ENCODE results near the gene INPP5F.

INPP5F gene

DNA sequence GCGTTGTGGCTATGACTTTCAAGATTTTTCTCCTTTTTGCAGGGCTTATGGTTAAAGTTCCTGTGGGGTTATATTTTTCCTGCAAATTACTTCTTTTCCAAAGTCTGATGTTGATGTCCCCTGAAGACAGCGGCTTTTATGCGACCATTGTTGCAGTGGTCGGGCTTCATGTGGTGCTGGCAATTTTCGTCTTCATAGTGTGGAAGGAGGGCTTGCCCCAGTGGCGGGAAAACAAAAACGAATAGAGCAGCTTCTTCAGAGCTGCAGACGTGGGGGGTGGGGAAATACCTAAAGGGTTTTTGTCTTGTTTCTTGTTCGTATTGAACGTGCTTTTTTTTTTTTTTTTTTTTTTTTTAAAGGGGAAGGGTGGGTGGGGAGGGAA lies 93.0 kb downstream of the INPP5F start:
- DNase-seq (ENCODE audit: low spot score), result no peak

DNA sequence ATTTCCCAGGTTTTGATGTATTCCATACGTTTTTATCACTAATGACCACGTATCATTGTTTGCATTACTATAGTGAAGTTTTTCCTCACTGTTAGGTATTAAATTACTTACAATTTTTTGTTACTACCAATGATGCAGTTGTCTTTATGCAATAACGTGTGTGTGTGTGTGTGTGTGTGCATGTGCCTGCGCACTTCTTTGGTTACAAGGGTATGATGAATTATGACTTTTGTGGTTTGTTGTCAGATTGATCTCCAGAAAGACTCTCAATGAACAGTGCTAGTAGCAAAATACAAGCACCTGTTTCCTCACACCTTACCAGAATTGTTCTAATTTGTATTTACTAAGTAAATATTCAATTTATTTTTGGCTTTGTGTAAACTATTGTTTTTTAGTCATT lies 95.3 kb downstream of the INPP5F start:
- no peak for DNase-seq (ENCODE audit: low spot score)

DNA sequence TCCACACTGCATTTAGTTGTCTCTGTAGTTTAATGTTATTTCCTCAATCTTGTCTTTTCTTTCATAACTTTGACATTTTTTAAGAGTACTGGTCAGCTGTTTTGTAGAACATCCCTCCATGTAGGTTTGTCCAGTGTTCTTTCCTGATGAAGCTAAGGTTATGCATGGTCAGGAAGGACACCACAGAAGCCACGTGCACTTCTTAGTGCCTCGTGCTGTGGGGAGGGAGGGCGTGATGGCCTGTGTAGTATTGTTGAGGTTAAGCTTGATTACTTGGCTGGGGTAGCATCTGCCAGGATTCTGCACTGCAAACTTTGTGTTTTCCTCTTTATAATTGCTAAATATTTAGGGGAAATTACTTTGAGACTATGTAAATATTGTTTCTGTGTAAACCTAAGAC lies 98.4 kb downstream of the INPP5F start:
- no peak for DNase-seq (ENCODE audit: low spot score)

- DNase-seq (ENCODE audit: low spot score), result no peak
These were observed 100.9 kb downstream of the INPP5F start for GRCh38 chr10:119826771-119827170.

DNA sequence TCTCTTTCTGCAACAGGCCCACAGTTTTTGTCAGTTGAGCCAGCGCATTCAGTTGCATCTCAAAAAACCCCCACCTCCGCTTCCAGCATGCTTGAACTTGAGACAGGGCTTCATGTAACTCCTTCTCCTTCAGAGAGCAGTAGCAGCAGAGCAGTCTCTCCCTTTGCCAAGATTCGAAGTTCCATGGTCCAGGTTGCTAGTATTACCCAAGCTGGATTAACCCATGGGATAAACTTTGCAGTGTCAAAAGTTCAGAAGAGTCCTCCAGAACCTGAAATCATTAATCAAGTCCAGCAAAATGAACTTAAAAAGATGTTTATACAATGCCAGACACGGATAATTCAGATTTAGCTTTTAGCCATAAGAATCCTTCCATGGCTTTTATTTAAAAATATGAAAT lies 101.6 kb downstream of the INPP5F start:
- no peak for DNase-seq (ENCODE audit: low spot score)

DNA sequence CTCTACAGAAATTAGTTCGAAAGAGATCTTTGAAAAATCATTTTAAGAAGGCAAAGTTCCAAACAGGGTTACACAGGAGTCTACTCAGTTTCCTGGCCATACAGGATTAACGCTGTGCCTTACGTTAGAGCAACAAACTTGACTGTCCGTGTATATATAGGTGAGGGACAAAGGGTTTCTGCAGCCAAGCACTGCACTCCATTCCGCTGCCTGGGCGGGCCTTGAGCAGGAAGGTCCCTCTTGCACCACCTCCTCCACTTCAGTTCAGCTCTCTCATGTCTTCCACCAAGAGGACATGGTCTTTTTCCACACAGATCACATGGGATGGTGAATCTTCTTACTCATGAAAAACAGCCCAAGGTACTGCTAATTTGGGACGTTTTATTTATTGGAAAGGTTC lies 103.6 kb downstream of the INPP5F start:
- DNase-seq (ENCODE audit: low spot score), result no peak

GRCh38 chr10:119830851-119831250 lies 105.0 kb downstream of the INPP5F start:
- no peak for DNase-seq (ENCODE audit: low spot score)

GRCh38 chr10:119831656-119832055 lies 105.8 kb downstream of the INPP5F start:
- DNase-seq (ENCODE audit: low spot score), result no peak

GRCh38 chr10:119832951-119833350 lies 107.1 kb downstream of the INPP5F start:
- no peak for DNase-seq (ENCODE audit: low spot score)

DNA sequence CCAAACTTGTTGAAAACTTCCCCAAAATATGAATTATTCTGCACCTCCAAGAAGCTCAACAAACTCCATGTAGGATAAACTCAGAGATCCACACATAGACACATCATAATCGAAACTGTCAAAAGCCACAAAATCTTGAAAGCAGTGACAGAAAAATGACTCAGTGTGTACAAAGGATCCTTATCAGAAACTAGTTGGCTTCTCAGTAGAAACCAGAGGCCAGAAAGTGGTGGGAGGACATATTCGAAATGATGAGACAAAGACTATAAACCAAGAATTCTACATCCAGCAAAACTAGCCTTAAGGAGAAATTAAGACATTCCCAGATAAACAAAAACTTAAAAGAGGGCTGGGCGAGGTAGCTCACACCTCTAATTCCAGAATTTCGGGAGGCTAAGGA lies 108.3 kb downstream of the INPP5F start:
- DNase-seq (ENCODE audit: low spot score), result no peak

DNA sequence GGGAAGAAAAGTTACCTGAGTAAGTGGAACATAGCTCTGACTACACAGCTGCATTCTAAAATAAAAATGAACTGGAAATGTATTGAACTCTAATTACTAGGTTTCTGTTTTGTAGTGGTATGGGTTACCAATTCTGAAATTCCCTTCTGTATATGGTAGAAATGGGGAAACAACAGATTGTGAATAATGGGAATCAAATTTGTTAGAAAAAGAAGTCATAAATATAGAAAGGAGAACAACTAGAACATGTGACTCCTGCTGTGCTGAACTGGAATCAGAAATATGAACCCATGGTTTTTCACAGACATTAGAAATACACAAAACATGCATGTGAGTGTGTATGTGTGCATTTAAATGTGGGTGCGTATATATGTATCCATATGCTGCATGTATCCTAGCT lies 119.8 kb downstream of the INPP5F start:
- DNase-seq (ENCODE audit: low spot score), result no peak

- DNase-seq (ENCODE audit: low spot score), result peak; percentile 55
These were observed 123.4 kb downstream of the INPP5F start for GRCh38 chr10:119849031-119849789.

DNA sequence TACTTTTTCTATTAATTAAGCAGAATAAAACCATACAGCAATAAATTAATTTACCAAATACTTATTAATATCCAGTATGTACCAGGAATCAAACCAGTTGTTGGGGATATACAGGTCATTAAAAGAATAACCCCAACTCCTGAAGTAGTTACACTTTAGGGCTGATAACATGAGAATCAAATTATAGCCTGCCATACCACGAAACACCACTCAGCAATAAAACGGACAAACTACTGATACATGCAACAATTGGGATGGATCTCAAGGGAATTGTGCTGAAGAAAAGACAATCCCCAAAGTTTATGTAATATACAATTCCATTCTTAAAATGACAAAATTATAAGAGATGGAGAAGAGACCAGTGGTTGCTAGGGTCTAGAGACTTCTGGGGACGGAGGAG lies 124.1 kb downstream of the INPP5F start:
- no peak for DNase-seq (ENCODE audit: low spot score)

DNA sequence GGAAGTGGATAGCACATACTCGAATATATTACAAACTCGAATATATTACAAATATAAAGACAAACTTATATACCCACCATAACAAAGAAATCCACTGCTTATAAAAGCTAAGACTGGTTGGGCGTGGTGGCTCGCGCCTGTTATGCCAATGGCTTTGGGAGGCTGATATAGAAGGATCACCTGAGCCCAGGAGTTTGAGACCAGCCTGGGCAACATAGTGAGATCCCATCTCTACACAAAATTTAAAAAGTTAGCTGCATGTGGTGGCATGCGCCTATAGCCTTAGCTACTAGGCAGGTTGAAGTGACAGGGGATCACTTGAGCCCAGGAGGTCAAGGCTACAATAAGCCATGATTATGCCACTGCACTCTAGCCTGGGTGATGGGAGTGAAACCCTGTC lies 126.4 kb downstream of the INPP5F start:
- DNase-seq (ENCODE audit: low spot score), result no peak

GRCh38 chr10:119852822-119853221 lies 127.0 kb downstream of the INPP5F start:
- DNase-seq (ENCODE audit: low spot score), result no peak

DNA sequence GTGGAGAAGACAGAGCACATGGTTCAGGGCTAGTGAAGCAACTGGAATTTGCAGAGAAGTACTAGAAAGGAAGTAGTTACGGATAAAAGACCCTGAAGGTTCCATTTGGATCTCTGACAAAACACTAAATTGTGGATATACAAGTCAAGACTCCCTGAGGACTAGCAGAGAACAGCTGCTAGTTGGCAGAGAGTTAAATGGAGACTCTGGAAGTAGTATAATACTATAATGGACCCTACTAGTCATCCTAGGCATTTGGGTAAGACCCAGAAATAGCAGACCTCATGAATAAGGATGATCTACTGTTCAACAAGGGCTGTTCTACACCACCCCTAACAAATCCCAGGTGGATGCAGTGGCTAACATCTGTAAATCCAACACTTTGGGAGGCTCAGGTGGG lies 127.7 kb downstream of the INPP5F start:
- no peak for DNase-seq (ENCODE audit: low spot score)

DNA sequence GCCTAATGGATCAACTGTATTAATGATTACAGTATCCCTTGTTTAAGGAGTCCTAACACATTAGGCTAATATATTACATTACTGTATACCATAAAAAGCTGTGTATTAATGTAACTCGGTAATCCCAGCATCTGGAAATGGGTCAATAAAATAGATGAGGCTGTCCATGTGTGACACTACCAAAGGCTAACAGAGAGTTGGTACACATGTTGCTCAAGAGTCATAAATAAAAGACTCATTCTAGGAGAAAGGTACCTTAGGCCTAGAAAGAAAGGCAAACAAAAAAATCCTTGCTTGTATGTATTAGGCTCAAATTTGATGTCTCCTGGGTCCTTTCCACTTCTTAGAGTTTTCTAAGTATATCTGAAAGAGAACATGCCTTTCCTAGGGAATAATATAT lies 132.2 kb downstream of the INPP5F start:
- no peak for DNase-seq (ENCODE audit: low spot score)

DNA sequence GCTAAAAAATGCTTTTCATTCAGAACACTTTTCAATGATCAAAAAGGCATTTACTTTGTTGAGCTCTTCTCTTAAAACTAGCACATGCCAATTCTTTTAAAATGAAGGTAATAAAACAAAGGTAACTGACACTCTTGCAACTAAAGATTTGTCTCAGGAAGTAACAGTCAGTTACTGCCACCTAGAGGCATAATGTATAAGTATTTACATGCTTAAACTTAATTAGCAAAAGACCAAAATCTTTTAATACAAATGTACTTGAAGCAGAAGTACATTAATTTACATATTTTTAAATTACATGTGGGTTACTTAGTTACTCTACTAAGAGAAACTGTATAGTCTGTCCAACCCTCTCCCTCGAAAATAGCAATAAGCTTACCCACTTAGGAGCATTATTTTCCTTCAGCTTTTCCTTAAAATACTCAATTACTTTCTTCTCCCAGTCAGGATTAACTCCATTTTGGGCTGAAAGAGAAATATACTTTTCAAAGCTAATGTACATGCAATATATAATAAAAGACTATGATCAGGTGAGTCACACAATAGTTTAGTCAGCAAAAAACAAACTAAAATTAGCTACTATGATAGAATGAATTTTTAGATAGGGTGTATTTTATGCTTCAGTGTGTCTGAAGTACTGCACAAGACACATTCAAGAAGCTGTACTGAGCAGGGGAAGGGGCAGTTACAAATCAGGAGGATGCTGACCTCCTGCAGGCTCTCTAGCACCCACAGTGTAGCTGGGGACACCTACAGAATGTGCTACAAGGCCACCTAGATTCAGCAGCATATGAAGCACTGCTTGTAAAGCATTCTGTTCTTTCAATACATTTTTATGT lies 133.8 kb downstream of the INPP5F start:
- no peak for DNase-seq (ENCODE audit: low spot score)

DNA sequence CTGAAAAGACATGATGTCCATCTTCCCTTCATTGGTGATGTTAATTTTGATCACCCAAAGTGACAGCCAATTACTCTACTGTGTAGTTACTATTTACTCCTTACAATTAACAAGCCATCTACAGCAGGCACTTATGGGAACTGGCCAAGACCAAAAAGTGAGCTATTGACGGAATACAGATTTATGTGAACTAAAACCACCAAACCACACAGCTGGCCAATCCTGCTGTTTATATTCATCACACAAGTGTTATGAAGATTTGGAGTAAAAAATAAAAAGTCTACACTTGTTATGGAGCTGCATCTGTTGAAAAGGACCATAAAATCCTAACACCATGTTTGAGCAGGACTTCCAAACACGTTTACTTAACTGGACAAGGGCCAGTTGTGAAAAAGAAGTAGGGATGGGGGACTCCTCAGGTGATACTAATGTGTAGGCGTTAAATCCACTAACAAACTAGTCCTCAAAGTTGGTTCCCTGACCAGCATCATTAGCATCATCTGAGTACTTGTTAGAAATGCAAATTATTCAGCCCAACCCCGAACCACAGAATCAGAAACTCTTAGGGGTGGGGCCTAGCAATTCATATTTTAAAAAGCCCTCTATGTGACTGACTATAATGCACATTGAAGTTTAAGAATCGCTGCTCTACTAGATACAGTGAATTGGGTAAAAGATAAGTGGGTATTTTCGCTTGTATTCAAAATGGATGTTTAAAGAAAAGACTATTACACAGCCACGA lies 135.2 kb downstream of the INPP5F start:
- no peak for DNase-seq (ENCODE audit: low spot score)

DNA sequence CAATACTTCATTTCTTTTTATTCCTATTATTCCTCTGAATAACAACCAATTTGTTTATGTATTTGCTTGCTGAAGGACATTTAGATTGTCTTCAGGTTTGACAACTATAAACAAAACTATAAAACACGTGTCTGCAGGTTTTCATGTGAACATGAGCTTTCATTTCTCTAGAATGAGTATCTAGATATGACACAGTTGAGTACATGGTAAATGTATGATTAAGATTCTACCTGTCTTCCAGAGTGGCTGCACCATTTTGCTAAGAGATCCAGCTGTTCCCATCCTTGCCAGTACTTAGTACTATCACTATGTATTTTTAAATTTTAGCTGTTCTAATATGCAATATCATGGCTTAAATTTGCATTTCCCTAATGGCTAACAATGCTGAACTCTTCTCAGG lies 136.7 kb downstream of the INPP5F start:
- no peak for DNase-seq (ENCODE audit: low spot score)

DNA sequence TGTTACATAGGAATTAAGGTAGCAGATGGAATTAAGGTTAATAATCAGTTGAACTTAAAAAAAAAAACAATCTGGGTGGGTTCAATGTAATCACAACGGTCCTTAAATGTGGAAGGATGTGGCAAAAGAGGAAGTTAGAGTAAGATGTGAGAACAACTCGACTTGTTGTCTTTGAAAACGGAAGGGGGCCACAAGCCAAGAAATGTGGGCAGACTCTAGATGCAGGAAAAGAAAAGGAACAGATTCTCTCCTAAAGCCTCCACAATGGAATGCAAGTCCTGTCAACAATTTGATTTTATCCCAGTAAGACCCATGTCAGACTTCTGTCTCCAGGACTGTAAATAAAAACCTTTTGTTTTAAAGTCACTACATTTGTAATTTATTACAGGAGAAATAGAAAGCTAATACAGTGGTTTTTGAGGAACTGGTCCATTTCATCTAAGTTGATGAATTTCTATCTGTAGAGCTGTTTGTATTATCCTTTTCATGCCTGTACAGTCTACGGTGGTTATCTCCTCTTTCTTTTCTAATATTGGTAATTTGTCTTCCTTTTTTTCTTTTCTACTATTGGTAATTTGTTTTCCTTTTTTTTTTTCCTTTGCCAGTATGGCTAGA lies 138.2 kb downstream of the INPP5F start:
- no peak for DNase-seq (ENCODE audit: low spot score)

GRCh38 chr10:119865699-119866240 lies 139.9 kb downstream of the INPP5F start:
- no peak for DNase-seq (ENCODE audit: low spot score)

All from AG08396 (cell line).